Hematopoietic multipotent progenitor cell treated with erythropoietin and hydrocortisone succinate and interleukin-3 and kit ligand, for 15 days (in vitro differentiated cells): ENCODE measurements around the gene CRYBB1.

Experiments
- DNase-seq: peaks from one replicate; pipeline ENCODE4 v3.0.0-alpha.2; 2015; ENCODE audit warnings: low spot score

The CRYBB1 gene

DNA sequence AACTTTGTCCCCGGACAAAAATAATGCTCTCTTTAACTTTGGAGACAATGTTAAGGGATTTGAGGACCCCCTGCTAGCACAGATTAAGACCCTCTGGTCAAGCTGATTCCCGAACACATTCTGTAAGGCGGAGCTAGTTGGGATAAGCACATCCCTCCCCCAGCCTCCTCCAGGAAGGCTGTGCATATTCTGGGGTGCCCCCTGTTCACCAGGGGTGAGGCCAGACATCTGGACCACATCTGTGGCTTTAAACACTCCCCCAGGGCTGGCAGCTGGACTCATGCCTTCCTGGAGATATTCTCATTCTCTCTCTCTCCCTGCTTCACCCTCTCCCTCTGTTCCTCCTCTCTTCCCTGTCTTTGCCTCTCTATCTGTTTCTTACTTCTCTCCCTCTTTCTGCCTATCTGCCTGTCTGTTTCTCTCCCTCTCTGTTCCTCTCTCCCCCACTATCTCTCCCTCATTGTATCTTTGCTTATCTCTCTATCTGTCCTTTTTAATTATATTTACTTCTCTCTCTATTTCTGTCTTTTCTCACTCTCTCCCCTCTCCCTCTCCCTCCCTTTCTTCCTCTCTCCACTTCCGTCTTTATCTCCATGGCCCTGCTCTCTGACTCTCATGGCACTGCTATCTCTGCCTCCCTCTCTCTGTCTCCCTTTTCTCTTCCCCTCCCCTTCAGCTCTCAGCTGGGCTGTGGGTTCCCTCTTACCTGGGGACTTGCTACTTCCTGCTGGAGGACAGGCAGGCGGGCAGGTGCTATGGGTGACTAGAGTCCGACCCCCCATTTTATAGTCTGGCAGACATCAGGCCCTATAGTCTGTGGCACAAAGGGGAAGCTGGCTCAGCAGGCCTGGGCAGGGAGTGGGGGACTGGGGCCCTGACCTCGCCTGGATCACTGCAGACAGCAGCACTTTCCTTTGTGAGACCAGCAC, at the start of gene CRYBB1:
CRYBB1 (minus strand) TSS at position 757 of the 929 bp plus-strand sequence. CDS start 1,708 bp downstream, outside the sequence.
- DNase-seq: peak; percentile 53

DNA sequence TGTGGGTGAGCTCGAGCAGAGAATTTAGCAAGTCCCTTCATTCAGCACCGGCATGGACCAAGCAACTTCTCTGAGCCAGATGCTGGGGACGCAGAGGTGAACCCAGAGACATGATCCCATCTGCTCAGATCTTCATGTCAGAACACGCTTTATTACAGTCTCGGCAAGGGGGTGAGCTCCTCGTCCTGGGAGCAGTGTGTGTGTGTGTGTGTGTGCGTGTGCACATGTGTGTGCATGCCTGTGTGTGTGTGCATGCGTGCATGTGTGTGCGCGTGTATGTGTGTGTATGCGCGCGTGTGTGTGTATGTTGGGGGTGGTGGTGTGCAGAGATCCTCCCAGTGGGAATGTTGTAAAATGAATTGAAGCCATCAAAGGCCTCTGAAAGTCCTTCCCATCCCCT, 49.3 kb upstream of the CRYBB1 start:
- DNase-seq: no peak

DNA sequence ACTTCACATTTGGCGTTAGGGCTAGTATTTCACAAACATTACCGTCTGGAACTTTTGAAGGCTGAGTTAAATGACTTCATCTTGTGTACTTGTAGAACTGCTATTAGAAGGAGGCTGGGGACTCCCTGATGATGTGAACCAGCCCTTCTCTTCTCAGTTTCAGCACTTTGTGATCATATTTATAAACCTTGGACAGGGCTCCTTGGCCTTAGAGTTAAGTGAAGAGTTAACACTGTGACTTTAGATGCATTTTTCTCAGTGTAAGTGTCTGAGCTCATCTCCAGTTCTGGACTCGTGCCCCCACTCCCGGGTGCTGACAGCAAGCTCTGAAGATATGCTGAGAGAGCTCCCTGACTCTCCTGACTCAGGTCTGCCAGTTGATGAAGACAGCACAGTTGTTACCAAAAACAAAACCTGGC, 48.0 kb upstream of the CRYBB1 start:
- no peak for DNase-seq

DNA sequence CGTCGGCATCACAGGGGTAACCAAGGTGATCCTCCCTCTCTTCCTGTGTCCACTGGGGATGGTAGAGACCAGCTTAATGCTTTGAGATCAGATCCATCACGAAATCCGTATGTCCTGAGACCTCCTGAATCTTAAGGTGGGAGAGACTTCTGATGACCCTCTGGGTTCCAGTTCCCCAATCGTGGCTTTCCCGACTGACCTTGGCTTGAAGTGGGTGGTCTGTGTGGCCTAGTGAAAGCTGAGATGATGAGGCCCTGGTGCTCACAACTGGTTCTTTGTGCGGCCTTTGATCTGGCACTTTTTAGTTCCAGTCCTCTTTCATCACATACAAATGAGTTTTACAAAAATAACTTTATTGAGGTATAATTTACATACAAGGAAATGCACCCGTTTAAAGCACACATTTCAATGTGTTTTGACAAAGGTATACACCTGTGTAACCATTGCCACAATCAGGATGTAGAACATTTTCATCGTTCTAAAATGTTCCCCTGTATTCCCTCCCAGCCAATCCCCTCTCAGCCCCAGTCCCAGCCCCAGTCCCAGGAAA, 45.6 kb upstream of the CRYBB1 start:
- DNase-seq: no peak

DNA sequence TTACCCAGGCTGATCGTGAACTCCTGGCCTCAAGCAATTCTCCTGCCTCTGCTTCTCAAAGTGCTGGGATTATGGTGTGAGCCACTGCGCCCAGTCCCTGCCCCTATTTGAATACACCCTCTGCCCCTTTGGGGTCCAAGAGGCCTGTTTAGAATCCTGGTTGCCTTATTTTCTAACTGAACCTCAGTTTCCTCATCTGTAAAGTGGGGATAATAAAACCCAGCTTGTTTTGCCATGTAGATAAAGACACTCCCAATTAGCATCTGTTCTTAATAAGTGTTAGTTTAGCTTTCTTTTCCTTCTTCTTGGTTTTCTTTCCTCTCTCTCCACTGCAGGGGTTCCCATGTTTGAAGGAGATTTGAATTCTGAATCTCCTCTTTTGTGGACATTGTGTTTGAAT, 44.3 kb upstream of the CRYBB1 start:
- DNase-seq: no peak

DNA sequence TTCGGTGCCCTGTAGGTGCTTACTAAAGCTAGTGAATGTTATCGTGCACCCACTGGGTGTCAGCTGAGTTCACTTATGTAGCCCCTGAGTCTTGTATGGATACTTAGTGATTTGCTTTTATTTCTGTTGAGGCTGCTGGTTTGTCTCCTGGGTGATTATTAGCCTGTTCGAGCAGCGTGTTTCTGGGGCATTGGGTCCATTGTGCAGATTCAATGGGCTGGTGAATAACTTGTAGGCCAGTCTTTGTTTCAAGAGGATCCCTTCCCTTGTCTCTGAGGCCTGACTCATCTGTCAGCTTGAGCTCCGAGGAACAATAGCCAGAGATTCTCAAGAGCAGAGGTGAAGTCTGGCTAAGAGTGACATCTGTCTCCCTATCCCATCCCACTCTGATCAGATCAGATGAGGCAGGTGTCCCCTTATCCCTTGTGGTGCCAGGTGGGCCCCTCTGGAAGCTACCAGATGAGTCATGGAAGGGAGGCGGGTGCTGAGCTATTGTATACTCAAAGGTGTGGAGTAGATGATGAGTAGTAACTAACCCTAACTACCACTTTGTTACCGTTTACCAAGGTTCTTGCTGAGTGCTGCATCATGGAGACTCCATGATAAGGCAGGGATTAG, 43.2 kb upstream of the CRYBB1 start:
- no peak for DNase-seq

DNA sequence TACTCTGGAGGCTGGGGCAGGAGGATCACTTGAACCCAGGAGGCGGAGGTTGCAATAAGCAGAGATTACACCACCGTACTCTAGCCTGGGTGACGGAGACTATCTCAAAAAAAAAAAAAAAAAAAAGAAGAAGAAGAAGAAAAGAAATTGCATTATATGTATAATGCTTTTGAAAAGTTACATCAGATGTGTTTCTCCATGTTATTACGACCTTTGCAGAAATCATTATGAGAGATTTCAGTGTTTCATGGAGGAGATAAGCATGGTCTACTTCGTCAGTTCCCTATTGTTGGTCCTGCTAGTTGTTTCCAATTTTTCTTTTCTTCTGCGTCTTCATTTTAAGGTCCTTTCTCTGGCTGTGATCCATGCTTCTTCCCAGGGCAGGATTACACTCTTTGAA, 42.5 kb upstream of the CRYBB1 start:
- no peak for DNase-seq

DNA sequence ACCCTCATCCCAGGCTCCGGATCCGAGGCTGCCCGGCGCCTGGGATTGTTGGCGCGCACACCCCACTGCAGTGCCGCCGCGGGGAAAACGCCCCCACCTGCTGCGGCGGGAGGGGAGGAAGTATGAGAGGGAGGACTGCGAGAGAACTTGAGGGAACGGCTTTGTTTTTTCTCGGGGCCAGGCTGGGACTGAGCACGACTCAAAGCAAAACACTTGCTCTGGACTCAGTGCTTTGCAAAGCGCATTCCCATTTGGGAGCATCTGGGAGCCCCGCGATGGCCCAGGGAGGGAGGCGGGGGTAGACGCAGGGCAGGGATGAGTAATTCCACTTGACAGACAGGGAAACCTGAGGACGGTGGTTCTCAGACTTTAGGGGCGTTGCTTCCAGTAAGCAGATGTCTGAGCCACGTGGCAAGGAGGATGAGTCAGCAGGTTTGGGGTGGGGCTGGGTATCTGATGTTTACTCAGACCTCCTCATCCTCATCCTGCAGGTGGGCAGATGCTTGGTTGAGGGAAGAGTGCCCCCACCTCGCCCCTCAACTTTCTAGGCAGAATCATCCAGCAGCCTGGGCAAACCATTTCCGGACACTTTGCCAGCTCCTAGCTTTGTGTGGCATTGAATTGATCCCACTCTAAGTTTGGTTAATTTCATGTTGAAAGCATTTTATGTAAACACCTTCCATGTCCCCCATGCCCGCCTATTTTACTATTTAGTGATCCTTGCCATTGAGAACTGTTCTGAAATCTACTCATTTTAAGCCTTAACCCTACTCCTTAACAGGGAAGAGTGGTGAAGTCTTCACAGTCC, 41.0 kb upstream of the CRYBB1 start:
- DNase-seq: peak; percentile 92

DNA sequence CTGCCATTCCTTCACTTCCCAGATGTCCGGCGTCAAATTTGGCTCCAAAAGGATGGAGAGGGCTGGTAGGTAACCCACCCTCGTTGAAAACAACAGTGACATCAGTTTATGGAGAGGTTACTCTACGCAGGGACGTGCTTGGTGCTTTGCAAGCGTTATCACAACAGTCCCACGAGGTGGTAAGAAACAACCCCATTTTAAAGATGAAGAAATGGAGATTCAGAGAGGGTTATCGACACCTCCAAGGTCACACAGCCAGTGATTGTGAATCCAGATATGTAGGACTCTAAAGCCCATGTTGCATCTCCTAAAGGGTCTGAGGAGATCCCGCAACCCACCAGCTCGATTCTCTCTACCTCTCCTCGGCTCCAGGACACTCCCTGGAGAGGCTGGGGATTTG, 40.3 kb upstream of the CRYBB1 start:
- DNase-seq: peak; percentile 59

DNA sequence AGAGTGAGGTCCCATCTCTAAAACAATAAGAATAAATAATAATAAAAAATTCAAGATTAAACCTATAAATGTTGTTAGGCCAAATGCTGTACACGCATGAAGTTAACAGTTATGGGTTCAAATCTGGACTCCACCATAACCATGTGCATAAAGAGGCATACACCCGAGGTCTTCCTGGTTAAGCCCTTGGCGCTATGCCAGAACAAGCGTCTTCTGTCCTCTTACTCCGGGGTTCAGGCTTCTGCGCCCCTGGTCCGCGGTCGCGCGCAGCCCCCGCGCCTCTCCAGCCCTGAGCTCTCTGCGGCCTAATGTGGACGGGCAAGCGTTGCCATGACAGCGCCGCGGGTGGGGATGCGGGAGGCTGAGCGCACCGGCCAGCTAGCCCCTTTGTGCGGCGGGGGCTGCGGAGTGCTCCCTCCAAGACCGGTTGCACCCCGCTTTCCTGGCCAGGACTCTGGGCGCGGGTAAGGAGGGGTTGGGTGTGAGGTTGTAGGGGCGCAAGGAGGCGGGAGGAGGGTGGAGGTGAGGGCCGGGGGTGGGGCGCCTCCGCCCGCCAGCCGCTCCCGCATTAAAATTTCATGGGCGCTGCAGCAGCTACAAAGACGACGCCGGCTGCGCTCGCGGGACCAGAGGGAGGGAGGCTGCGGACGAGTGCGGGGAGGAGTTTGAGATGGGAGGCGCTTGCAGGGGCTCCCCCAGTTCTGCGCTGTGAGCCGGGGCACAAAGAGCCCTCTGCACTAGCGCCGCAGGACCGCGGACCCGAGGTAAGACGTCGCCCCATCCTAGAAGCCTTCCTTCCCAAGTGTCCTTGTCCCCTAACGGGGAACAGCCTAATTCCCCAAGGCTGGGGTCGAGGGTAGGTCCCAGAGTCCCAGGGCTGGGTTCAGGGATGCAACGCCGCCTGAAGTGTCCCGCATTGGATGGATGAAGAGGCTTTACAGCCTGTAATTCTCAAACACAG, 39.3 kb upstream of the CRYBB1 start, which contains the start of gene MIAT:
MIAT (plus strand) TSS at position 698 of the 961 bp plus-strand sequence.
- DNase-seq: peak; percentile 70

DNA sequence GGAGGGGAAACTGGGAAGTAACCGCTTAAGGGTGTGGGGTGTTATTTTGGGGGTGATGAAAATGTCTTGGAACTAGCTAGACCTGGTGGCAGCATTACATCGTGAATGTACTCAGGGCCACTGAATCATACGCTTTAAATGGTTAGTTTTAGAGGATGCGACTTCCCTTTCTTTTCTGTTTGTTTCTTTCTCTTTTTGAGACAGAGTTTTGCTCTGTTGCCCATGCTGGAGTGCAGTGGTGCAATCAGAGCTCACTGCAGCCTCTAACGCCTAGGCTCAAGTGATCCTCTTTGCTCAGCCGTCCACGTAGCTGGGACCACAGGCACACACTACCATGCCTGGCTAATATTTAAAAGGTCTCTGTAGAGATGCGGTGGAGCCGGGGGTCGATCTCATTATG, 34.0 kb upstream of the CRYBB1 start:
- DNase-seq: no peak

DNA sequence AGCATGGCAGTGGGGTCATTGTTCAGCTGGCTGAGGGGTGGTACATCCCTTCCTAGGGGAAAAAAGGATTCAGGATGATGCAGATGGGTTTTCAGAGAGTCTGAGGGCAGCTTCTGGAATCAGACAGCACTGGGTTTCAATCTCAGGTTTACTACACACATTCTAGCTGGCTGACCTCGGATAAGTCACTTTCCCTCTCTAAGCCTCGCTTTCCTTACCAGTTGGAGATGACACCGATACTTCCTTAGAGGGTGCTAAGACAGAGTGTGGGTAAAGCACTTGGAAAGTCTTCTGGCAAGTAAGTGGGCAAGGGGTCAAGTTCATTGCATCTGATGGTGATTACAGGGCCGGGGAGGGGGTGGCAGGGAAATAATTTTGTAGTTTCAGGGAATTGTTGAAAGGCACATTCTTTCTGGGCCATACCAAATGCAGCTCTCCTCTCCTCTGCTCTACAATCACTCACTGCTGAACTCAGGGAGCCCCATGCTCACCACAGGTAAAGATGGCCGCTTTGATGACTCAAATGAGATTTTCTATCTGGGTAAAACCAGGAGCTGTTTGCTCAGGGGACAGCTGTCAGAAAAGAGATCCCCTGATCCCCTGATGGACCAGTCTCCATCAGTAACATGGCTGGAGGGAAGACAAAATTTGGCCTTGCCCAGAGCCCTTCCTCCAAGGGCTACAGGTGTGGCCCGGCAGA, 33.0 kb upstream of the CRYBB1 start:
- DNase-seq: no peak

DNA sequence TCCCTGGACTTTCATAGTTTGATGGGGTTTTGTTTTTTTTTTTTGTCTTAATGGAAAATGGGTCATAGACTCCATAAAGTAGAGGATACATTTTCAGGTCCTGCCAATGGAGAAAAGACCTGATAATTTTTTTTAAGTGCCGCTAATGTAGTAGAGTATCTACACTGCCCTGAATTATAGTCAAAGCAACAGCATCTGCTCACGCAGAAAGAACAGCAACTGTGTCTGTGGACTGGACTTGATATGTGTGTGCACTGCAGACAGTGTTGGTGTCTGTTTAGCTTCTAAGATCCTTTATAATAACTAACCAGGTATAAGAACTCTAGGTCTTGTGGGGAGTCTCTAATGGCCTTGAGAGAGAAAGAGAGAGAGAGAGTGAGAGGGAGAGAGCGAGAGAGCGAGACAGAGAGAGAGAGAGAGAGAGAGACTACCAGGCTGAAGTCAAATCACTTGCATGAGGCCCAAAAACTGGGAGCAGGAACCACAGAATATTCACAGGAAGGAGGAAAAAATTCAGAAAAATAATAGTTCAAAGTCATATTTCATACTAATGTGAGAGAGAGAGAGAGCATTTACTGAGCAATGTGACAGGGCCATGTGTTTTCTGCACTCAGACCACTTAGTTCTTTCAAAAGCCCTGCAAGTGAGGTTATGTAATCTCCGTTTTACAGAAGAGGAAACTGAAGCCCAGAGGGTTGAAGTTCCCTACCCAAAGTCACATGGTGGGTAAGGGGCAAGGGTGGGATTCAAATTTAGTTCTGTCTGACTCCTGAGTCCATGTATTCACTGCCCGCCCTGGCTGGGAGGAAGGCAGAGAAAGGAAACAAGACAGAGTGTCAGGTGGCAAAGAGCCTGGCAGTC, 30.9 kb upstream of the CRYBB1 start:
- DNase-seq: no peak

DNA sequence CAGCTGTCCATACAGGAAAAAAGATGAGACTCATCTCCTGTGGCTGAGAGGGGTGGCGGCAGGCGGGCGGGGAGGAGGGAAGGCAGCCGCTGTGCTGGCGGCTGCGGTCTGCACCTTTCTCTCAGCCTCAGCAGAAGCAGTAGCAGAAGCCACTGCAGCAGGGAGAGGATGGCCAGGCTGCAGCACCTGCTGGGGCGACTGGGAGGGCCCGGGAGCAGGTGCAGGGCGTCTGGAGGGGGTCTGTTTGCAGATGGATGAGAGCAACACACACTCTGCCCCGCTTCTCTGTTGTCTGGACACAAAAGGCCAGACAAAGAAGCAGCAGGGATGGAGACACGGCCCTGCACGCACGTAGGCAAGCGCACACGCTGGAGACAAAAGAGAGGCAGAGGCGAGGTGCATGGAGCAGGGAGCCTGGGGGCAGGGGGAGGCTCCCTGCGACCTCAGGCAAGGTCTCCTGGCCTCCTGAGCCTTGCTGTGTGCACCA, 30.2 kb upstream of the CRYBB1 start:
- DNase-seq: no peak

DNA sequence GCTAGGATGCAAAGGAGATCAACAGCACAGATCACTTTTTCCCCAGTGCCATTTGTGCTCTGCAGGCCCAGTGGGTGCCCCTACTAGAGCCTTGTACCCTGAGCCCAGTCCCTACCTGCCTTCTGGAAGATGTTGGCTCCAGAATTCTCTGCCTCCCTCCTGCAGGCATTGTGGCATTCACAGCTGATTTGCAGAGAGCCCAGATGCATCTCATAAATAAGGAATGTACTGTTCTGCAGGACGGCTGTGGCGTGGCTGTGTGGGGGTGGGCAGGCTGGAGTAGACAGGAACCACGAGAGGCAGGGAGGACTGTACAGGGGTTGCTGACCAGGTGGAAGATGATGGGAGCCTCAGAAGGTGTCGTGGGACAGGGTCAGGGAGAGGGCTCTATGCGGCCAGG, 28.3 kb upstream of the CRYBB1 start:
- no peak for DNase-seq

DNA sequence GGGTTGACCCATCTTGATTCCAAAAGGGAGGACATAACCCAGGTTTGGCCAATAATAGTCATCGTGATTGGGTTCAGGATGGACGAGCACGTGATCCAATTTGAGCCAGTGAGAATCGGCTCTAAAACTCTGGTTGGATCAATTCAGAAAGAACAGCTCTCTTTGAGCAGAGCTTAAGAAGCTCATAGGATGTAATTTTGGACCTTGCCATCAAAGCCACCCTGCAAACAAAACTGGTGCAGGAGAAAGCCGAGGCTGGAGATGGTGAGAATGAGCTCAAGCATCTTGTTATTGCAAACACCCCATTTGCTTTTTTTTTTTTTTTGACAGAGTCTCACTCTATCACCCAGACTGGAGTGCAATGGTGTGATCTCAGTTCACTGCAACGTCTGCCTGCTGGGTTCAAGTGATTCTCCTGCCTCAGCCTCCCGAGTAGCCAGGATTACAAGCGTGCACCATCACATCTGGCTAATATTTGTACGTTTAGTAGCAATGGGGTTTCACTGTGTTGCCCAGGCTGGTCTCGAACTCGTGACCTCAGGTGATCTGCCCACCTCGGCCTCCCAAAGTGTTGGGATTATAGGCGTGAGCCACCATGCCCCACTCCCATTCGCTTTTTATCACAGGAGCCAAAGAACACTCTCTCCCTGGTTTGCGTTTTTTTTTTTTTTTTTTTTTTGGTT, 25.7 kb upstream of the CRYBB1 start:
- peak; percentile 42 for DNase-seq

DNA sequence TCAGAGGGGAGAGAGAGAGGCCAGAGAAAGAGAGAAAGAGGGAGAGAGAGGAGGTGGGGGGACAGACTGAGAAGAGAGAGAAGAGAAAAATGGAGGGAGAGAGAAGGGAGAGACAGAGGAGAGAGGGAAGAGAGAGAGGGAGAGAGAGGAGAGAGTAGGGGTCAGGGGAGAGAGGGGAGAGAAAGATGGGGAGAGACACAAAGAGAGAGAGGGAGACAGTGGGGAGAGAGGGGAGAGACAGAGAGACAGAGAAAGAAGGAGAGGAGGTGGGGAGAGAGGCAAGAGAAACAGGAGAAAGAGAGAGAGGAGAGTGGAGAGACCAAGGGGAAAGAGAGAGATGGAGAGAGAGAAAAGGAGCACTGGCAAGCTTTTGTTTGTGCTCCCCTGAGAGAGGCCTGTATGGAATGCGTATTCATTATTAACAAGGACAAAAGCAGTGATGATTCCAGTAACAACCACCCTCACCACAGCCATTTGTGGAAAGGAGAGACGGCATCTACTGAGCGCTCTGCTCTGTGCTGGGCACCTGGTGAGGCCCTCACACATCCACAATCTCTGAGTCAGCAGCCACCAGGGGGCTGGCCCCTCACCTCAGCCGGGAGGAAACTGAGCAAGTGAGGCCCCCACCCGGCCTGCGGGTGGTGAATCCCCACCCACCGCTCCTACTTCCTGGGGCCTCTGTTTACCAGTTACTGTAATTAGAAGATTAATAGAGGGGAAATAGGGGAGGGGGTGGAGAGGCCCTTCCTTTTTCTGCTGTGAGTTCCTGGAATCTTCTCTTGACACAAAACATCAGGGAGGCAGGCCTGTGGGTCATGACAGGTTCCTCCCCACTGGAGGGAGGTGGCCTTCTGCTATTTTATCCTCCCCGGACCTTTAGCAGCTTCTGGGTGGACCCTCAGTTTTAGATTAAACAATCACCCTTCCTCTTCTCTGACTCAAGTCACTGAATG, 24.9 kb upstream of the CRYBB1 start:
- peak; percentile 54 for DNase-seq
